GM19025 (cell line): Measurements from ENCODE around the gene KIF24.
"Not testable (repeated sequence)": the region's sequence is repeated elsewhere in the genome, so short reads cannot be mapped to it uniquely, and the experiment has no call there.

Experiments used
- ATAC-seq: cut with Tn5 transposase; IDR thresholded peaks from one replicate; pipeline ENCODE4 v1.9.1; 2021; ENCODE audit warnings: mild to moderate bottlenecking, low read depth, moderate library complexity; ENCODE audit not compliant: unreplicated experiment

The KIF24 gene

GRCh38 chr9:34332076-34332964, 3.3 kb upstream of the KIF24 start:
- ATAC-seq = no peak

GRCh38 chr9:34331196-34331595, 2.1 kb upstream of the KIF24 start:
- no peak for ATAC-seq

GRCh38 chr9:34328500-34328986, 525 bp downstream of the KIF24 start:
- no peak for ATAC-seq

- no peak for ATAC-seq
Measured at GRCh38 chr9:34326690-34327089, 2.4 kb downstream of the KIF24 start.

GRCh38 chr9:34322899-34323591, 6.0 kb downstream of the KIF24 start:
- no peak for ATAC-seq

- ATAC-seq = no peak
Measured at GRCh38 chr9:34321451-34321850, 7.6 kb downstream of the KIF24 start.

GRCh38 chr9:34318163-34318790, 10.8 kb downstream of the KIF24 start:
- ATAC-seq = no peak

GRCh38 chr9:34317436-34317835, 11.6 kb downstream of the KIF24 start:
- no peak for ATAC-seq

GRCh38 chr9:34311499-34312185, 17.4 kb downstream of the KIF24 start:
- no peak for ATAC-seq

GRCh38 chr9:34310215-34310614, 18.9 kb downstream of the KIF24 start:
- ATAC-seq = no peak

- ATAC-seq = not testable (repeated sequence)
Measured at GRCh38 chr9:34308316-34308715, 20.8 kb downstream of the KIF24 start.

GRCh38 chr9:34301064-34301463, 28.0 kb downstream of the KIF24 start:
- ATAC-seq = not testable (repeated sequence)

GRCh38 chr9:34292552-34292951, 36.5 kb downstream of the KIF24 start:
- ATAC-seq = no peak

GRCh38 chr9:34291423-34291822, 37.6 kb downstream of the KIF24 start:
- no peak for ATAC-seq

- no peak for ATAC-seq
Measured at GRCh38 chr9:34291023-34291422, 38.0 kb downstream of the KIF24 start.

GRCh38 chr9:34289159-34289558, 39.9 kb downstream of the KIF24 start:
- ATAC-seq = no peak

- ATAC-seq = no peak
Measured at GRCh38 chr9:34282096-34282495, 47.0 kb downstream of the KIF24 start.

- no peak for ATAC-seq
Measured at GRCh38 chr9:34279411-34279810, 49.7 kb downstream of the KIF24 start.
